HG02973 (cell line): ENCODE data around the gene SPEM2.

Experiments used
- ATAC-seq: cut with Tn5 transposase; IDR thresholded peaks from one replicate; pipeline ENCODE4 v1.9.1; 2021; ENCODE audit warnings: moderate library complexity; ENCODE audit not compliant: unreplicated experiment

SPEM2 gene

GRCh38 chr17:7440113-7440833 is 14.9 kb downstream of the SPEM2 start:
- ATAC-seq: no peak

- ATAC-seq: no peak
Measured at GRCh38 chr17:7440834-7441195, 15.4 kb downstream of the SPEM2 start.

- ATAC-seq: no peak
Measured at GRCh38 chr17:7441266-7441665, 15.8 kb downstream of the SPEM2 start.

- ATAC-seq: no peak
Measured at GRCh38 chr17:7442142-7442541, 16.7 kb downstream of the SPEM2 start.

- ATAC-seq: no peak
Measured at GRCh38 chr17:7443499-7444485, 18.4 kb downstream of the SPEM2 start.

GRCh38 chr17:7444682-7445618 is 19.5 kb downstream of the SPEM2 start, which contains the start of gene CHRNB1:
TSS of gene CHRNB1 (plus strand) at chr17:7445061. CDS start at chr17:7445128, 67 bp downstream.
- no peak for ATAC-seq

- no peak for ATAC-seq
Measured at GRCh38 chr17:7445619-7445968, 20.2 kb downstream of the SPEM2 start.

GRCh38 chr17:7448461-7448860 is 23.0 kb downstream of the SPEM2 start:
- no peak for ATAC-seq

- no peak for ATAC-seq
Measured at GRCh38 chr17:7459961-7460545, 34.6 kb downstream of the SPEM2 start.

- ATAC-seq: no peak
Measured at GRCh38 chr17:7460850-7461660, 35.6 kb downstream of the SPEM2 start.

GRCh38 chr17:7462474-7463371 is 37.3 kb downstream of the SPEM2 start:
- no peak for ATAC-seq

- ATAC-seq: no peak
Measured at GRCh38 chr17:7463372-7463846, 38.0 kb downstream of the SPEM2 start.

GRCh38 chr17:7464081-7464480 is 38.7 kb downstream of the SPEM2 start:
- ATAC-seq: no peak

GRCh38 chr17:7465597-7466275 is 40.3 kb downstream of the SPEM2 start:
- no peak for ATAC-seq

GRCh38 chr17:7466318-7466638 is 40.9 kb downstream of the SPEM2 start:
- ATAC-seq: no peak

GRCh38 chr17:7466639-7467341 is 41.4 kb downstream of the SPEM2 start:
- ATAC-seq: no peak

GRCh38 chr17:7467498-7467897 is 42.1 kb downstream of the SPEM2 start:
- no peak for ATAC-seq

GRCh38 chr17:7468290-7468689 is 42.9 kb downstream of the SPEM2 start:
- ATAC-seq: no peak
